H9 (cell line): ENCODE results near the gene VAMP3. TPM values are rescaled to one million over a fixed set of nuclear protein-coding genes. Genes with fewer than 3 reads are reported as not detected.

Experiments
- DNase-seq: peaks from one replicate; pipeline ENCODE4 v3.0.0-alpha.2; 2017
- H2AFZ ChIP-seq: one replicate; pipeline ENCODE4 v1.6.1; 2013; ENCODE audit warnings: mild to moderate bottlenecking, low read length, control low read depth, moderate library complexity
- H2AK5ac ChIP-seq: 2 replicates; pipeline ENCODE4 v1.6.1; 2013; ENCODE audit warnings: low read length, control low read depth, mixed read lengths; ENCODE audit not compliant: insufficient read length
- H2BK120ac ChIP-seq: one replicate; pipeline ENCODE4 v1.6.1; 2013; ENCODE audit warnings: low read depth, mild to moderate bottlenecking, low read length, control low read depth, inconsistent platforms; ENCODE audit not compliant: poor library complexity, severe bottlenecking
- H2BK12ac ChIP-seq: 2 replicates; pipeline ENCODE4 v1.6.1; 2013; ENCODE audit warnings: low read length, control low read depth, mixed read lengths, low read depth; ENCODE audit not compliant: insufficient read length
- H2BK15ac ChIP-seq: 2 replicates; pipeline ENCODE4 v1.6.1; 2013; ENCODE audit warnings: low read depth, low read length, control low read depth
- H2BK20ac ChIP-seq: one replicate; pipeline ENCODE4 v1.6.1; 2013; ENCODE audit warnings: low read depth, mild to moderate bottlenecking, low read length, control low read depth, inconsistent platforms; ENCODE audit not compliant: poor library complexity, severe bottlenecking
- H2BK5ac ChIP-seq: 2 replicates; pipeline ENCODE4 v1.6.1; 2013; ENCODE audit warnings: low read length, control low read depth, mixed read lengths; ENCODE audit not compliant: insufficient read length
- H3K14ac ChIP-seq: 2 replicates; pipeline ENCODE4 v1.6.1; 2013; ENCODE audit warnings: low read length, control low read depth; ENCODE audit not compliant: insufficient read depth
- H3K18ac ChIP-seq: 2 replicates; pipeline ENCODE4 v1.6.1; 2013; ENCODE audit warnings: low read depth, mild to moderate bottlenecking, mixed read lengths, low read length, control low read depth; ENCODE audit not compliant: insufficient read length
- H3K23ac ChIP-seq: 2 replicates; pipeline ENCODE4 v1.6.1; 2013; ENCODE audit warnings: low read length, control low read depth, mixed read lengths, low read depth; ENCODE audit not compliant: insufficient read length
- H3K23me2 ChIP-seq: 2 replicates; pipeline ENCODE4 v1.6.1; 2013; ENCODE audit warnings: low read depth, mild to moderate bottlenecking, mixed read lengths, low read length, control low read depth; ENCODE audit not compliant: insufficient read length, poor library complexity, severe bottlenecking
- H3K27ac ChIP-seq: 2 replicates; pipeline ENCODE4 v1.5.1; 2013; ENCODE audit warnings: low read length, control low read depth, mixed read lengths, low read depth; ENCODE audit not compliant: insufficient read length
- H3K27me3 ChIP-seq: 2 replicates; pipeline ENCODE4 v1.6.1; 2013; ENCODE audit warnings: low read length, control low read depth, inconsistent platforms; ENCODE audit not compliant: insufficient read depth
- H3K4ac ChIP-seq: 2 replicates; pipeline ENCODE4 v1.6.1; 2013; ENCODE audit warnings: low read depth, mild to moderate bottlenecking, control low read depth, inconsistent platforms, low read length, moderate library complexity
- H3K4me1 ChIP-seq: 2 replicates; pipeline ENCODE4 v1.6.1; 2013; ENCODE audit warnings: low read length, control low read depth, inconsistent platforms; ENCODE audit not compliant: insufficient read depth
- H3K4me2 ChIP-seq: 2 replicates; pipeline ENCODE4 v1.6.1; 2013; ENCODE audit warnings: low read length, control low read depth, mixed read lengths; ENCODE audit not compliant: insufficient read length, insufficient read depth
- H3K56ac ChIP-seq: 2 replicates; pipeline ENCODE4 v1.6.1; 2013; ENCODE audit warnings: low read depth, mild to moderate bottlenecking, mixed read lengths, low read length, control low read depth; ENCODE audit not compliant: insufficient read length
- H3K79me1 ChIP-seq: 2 replicates; pipeline ENCODE4 v1.6.1; 2013; ENCODE audit warnings: low read depth, mild to moderate bottlenecking, moderate library complexity, low read length, control low read depth, inconsistent platforms; ENCODE audit not compliant: insufficient read depth, poor library complexity, severe bottlenecking
- H3K79me2 ChIP-seq: 2 replicates; pipeline ENCODE4 v1.6.1; 2013; ENCODE audit warnings: low read length, control low read depth, inconsistent platforms; ENCODE audit not compliant: insufficient read depth
- H3K9ac ChIP-seq: 2 replicates; pipeline ENCODE4 v1.6.1; 2013; ENCODE audit warnings: low read length, control low read depth, mixed read lengths; ENCODE audit not compliant: insufficient read length; ENCODE audit errors: extremely low read depth
- H3K9me3 ChIP-seq: one replicate; pipeline ENCODE4 v1.6.1; 2013; ENCODE audit warnings: low read depth, low read length, inconsistent platforms; ENCODE audit not compliant: control insufficient read depth
- H3T11ph ChIP-seq: one replicate; pipeline ENCODE4 v1.6.1; 2013; ENCODE audit warnings: mild to moderate bottlenecking, low read length, control low read depth, inconsistent platforms
- H4K20me1 ChIP-seq: one replicate; pipeline ENCODE4 v1.6.1; 2013; ENCODE audit not compliant: control insufficient read depth, insufficient read length, insufficient read depth
- H4K5ac ChIP-seq: 2 replicates; pipeline ENCODE4 v1.6.1; 2013; ENCODE audit warnings: low read depth, mild to moderate bottlenecking, mixed read lengths, low read length, control low read depth; ENCODE audit not compliant: insufficient read length
- H4K8ac ChIP-seq: replicated peaks from 2 replicates; pipeline ENCODE4 v1.6.1; 2013; ENCODE audit warnings: low read length, control low read depth, mixed read lengths, low read depth; ENCODE audit not compliant: insufficient read length
- H4K91ac ChIP-seq: 2 replicates; pipeline ENCODE4 v1.6.1; 2013; ENCODE audit warnings: low read depth, mild to moderate bottlenecking, moderate library complexity, mixed read lengths, low read length, control low read depth; ENCODE audit not compliant: insufficient read length
- H3K27ac Mint-ChIP-seq, 3 experiments: 2 replicates in 2 of 3; 3 replicates in 1 of 3; pipeline ENCODE4 v1.8.0; 2020 to 2021; ENCODE audit warnings: mixed read lengths in 3 of 3, mild to moderate bottlenecking in 1 of 3, moderate library complexity in 1 of 3
- H3K27me3 Mint-ChIP-seq: 2 replicates; pipeline ENCODE4 v1.8.0; 2021; ENCODE audit warnings: low read depth, mild to moderate bottlenecking, moderate library complexity, mixed read lengths
- H3K36me3 Mint-ChIP-seq, 3 experiments: 2 replicates in 2 of 3; 3 replicates in 1 of 3; pipeline ENCODE4 v1.8.0; 2020 to 2021; ENCODE audit warnings: low read depth in 3 of 3, mixed read lengths in 3 of 3; ENCODE audit not compliant: insufficient read depth in 1 of 3
- H3K4me1 Mint-ChIP-seq, 2 experiments: 2 replicates each; pipeline ENCODE4 v1.8.0; 2020; ENCODE audit warnings: mixed read lengths in 2 of 2
- H3K4me3 Mint-ChIP-seq, 2 experiments: 2 replicates in 1 of 2; 3 replicates in 1 of 2; pipeline ENCODE4 v1.8.0; 2020 to 2021; ENCODE audit warnings: mild to moderate bottlenecking in 2 of 2, mixed read lengths in 2 of 2, moderate library complexity in 1 of 2
- H3K9me3 Mint-ChIP-seq, 2 experiments: 2 replicates in 1 of 2; 3 replicates in 1 of 2; pipeline ENCODE4 v1.8.0; 2020; ENCODE audit warnings: mild to moderate bottlenecking in 2 of 2, mixed read lengths in 2 of 2, moderate library complexity in 1 of 2
- CTCF ChIP-seq: fragments of 200-600 bp; sonication (generic); conservative IDR thresholded peaks from 3 replicates; pipeline ENCODE4 v1.8.0; 2021; ENCODE audit warnings: antibody characterized with exemption, mild to moderate bottlenecking
- WGBS: extraction: QIAGEN DNeasy Blood & Tissue Kit; methylation state at CpG from one replicate; pipeline ENCODE4 v1.1.7; 2013; ENCODE audit warnings: missing lambda C conversion rate, low lambda C conversion rate, mixed read lengths; ENCODE audit not compliant: insufficient read length; ENCODE audit errors: extremely low coverage; 5-methylcytosine and 5-hydroxymethylcytosine counted together
- total RNA-seq: library from RNA; stranded (reverse); gene quantifications from 2 replicates; pipeline ENCODE4 v1.2.1, GENCODE V29; 2021

VAMP3 gene
- total RNA-seq, 1 experiment from 2014 or later, result 42.9 TPM

- H2BK15ac ChIP-seq, result no peak overlapping the region
- no peaks in the 10 kb centered on the region for H3K23me2 ChIP-seq
- H3K4me2 ChIP-seq, result no peak overlapping the region
- no peak overlapping the region for H3K14ac ChIP-seq
- H3K36me3 Mint-ChIP-seq, result peaks cover 2 to 28% (median 19%) of the 10 kb centered on the region in 3 experiments; a peak in 5 of 7 replicates
- no peak overlapping the region for H3T11ph ChIP-seq
- no peak overlapping the region for H4K8ac ChIP-seq
- no peak overlapping the region for H2BK12ac ChIP-seq
- H3K9ac ChIP-seq, result no peak overlapping the region
- no peak for TF ChIP-seq CTCF
- WGBS, result no CpG with 5 or more reads among the region's 7 CpGs
- H2BK20ac ChIP-seq, result no peak overlapping the region
- H3K23ac ChIP-seq, result no peak overlapping the region
- no peak overlapping the region for H3K27ac Mint-ChIP-seq
- no peaks in the 10 kb centered on the region for H4K20me1 ChIP-seq
- H2AFZ ChIP-seq, result no peak overlapping the region
- H3K4ac ChIP-seq, result no peak overlapping the region
- H3K4me1 ChIP-seq, result no peaks in the 10 kb centered on the region
- no peak overlapping the region for H2BK120ac ChIP-seq
- no peaks in the 10 kb centered on the region for H3K9me3 Mint-ChIP-seq
- H3K27me3 ChIP-seq, result no peaks in the 10 kb centered on the region
- H3K4me3 Mint-ChIP-seq, result no peak overlapping the region
- no peak overlapping the region for H4K91ac ChIP-seq
- no peaks in the 10 kb centered on the region for H3K79me2 ChIP-seq
- no peak overlapping the region for H3K18ac ChIP-seq
- no peak overlapping the region for H2AK5ac ChIP-seq
- H3K27me3 Mint-ChIP-seq, result no peaks in the 10 kb centered on the region
- no peak overlapping the region for H2BK5ac ChIP-seq
- H3K27ac ChIP-seq, result no peak overlapping the region
- H3K4me1 Mint-ChIP-seq, result no peaks in the 10 kb centered on the region
- no peak overlapping the region for H3K56ac ChIP-seq
- no peak for DNase-seq
- no peak overlapping the region for H4K5ac ChIP-seq
- H3K9me3 ChIP-seq, result no peaks in the 10 kb centered on the region
- no peaks in the 10 kb centered on the region for H3K79me1 ChIP-seq
These were observed 55.3 kb downstream of the VAMP3 start for GRCh38 chr1:7826363-7826762.
